GM21367 (cell line): Measurements from ENCODE around the gene CDK2.
"Not testable (repeated sequence)": the region's sequence is repeated elsewhere in the genome, so short reads cannot be mapped to it uniquely, and the experiment has no call there.

Source experiments
- ATAC-seq: cut with Tn5 transposase; IDR thresholded peaks from one replicate; pipeline ENCODE4 v1.9.1; 2021; ENCODE audit not compliant: unreplicated experiment

Gene CDK2

DNA sequence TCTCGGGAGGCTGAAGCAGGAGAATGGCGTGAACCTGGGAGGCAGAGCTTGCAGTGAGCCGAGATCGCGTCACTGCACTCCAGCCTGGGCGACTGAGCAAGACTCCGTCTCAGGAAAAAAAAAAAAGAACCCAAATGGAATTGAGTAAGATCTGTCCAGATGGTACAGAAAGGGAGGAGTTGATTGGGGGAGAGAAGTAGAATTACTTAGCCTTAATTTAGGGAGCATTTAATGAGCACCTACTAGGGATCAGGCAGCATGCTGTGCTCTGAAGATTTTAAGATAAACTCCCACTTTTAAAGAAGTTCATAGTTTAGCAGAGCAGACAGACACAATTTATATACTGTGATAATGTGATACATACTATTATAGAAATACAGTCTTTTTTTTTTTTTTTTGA lies 11.8 kb downstream of the CDK2 start:
- no peak for ATAC-seq

GRCh38 chr12:55979069-55979468 lies 12.4 kb downstream of the CDK2 start:
- no peak for ATAC-seq

DNA sequence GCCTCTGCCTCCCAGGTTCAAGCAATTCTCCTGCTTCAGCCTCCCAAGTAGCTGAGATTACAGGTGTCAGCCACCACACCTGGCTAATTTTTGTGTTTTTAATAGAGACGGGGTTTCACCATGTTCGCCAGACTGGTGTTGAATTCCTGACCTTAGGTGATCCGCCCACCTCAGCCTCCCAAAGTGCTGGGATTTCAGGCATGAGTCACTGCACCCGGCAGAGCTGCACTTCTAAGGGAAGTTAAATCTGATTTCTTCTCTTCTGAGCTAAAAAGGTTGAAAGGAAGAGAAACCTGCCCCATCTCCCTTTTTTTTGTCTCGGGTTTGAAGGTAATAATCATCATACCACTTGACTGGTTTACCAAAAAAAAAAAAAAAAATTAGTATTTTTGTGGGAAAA lies 15.3 kb downstream of the CDK2 start:
- ATAC-seq, result not testable (repeated sequence)

DNA sequence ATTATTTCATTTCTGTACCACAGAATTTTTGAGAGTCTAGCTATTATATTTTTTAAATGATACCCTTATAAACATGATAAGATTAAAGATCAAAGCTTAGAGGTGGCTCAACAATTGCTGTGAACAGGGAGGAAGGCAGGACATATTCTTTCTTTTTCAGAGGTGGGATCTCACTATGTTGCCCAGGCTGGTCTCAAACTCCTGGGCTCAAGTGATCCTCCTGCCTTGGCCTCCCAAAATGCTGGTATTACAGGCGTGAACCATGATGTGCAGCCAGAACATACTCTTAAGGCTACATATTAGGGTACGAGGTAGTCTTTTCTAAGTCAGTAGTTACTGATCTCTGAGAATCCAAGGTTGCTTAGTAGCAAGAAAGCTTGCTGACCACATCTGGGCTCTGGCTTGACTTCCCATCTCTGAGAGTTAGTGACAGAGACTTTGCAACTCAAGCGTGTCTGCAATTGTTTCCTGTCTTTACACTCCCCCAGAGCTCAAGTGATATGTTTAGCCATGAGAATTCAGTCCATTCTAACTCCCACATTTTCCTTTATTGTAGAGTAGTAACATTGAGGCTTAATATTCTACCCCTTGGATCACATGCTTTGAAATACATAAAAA lies 15.8 kb downstream of the CDK2 start:
- ATAC-seq, result peak; percentile 84

DNA sequence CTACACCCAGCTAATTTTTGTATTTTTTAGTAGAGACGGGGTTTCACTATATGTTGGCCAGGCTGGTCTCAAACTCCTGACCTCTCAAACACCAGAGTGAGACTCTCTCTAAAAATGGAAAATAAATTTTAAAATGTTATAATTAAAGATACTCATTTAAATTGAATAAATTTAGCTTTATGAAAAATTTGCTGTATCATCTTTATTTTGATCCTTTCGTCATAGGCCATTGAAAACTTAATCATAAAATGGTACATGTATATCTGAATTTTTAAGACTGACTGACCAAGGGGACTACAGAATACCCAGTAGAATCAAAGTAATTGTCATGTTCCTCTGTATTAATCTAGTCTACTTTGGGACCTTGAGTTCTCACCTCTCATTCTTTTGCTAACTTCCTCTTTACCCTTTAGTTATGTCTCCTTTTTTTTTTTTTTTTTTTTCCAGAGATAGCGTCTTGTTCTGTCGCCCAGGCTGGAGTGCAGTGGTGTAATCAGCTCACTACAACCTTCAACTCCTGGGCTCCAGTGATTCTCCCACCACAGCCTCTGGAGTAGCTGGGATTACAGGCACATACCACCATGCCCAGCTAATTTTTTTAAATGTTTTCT lies 16.7 kb downstream of the CDK2 start:
- no peak for ATAC-seq

- ATAC-seq, result no peak
Measured at GRCh38 chr12:55984861-55985260, 18.2 kb downstream of the CDK2 start.

DNA sequence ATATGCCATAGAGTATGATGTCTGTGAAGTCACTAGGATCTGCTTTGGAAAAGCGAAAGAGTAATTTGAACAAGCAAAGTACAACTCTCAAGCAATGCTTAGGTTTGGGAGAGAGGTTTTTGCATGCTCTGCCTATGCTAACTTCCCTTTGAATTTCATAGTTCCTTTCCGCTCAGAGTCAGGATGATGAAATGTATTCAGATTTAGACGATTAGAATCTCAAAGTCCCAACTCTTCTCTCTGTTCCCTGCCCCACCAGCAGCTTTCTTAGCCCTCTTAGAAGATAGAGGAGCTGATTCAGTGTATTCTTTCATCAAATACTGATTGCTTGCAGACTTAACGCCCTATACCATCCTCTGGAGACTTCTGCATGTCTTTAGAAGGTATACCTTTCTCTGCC lies 18.7 kb downstream of the CDK2 start:
- ATAC-seq, result no peak

- not testable (repeated sequence) for ATAC-seq
Measured at GRCh38 chr12:55985976-55986375, 19.3 kb downstream of the CDK2 start.

GRCh38 chr12:55991110-55991509 lies 24.5 kb downstream of the CDK2 start:
- ATAC-seq, result no peak

GRCh38 chr12:55993230-55993853 lies 26.7 kb downstream of the CDK2 start:
- ATAC-seq, result no peak

DNA sequence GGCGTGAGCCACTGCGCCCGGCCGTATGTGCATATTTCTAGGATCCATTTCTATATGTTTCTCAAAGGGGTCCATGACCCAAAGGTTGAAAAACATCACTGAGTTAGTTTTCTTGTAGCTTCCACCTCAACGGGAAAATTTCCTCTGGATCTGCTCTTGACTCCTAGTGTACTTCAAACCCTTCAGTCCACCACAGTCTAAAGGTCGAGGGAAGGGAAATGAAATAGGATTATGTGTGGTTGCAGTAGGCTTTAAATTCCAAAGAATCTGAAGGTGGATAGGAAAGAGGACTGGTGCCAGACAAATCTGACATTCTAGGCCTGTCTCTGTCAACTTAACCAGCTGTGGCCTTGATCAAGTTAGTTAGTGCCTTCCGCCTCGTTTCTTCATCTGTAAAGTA lies 28.7 kb downstream of the CDK2 start:
- ATAC-seq, result no peak

DNA sequence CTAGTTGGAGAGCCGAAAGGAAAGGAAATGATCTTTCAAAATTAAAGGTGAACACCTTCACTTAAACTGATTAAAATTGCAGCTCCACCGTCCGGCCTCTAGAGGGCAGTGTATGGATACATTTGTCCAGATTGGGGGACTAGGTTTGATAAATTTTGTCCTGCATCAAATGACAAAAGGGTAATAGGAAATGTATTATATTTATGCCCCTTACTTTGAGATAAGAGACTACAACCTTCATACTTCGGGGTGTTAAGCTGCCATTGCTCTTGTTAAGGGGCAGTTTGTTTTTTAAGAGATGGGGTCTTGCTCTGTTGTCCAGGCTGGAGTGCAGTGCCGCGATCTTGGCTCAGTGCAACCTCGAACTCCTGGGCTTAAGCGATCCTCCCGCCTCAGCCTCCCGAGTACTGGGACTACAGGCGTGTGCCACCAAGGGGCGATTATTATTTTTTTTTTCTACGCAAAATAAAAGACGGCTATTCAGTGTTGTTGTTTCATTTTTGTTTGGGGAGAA lies 29.6 kb downstream of the CDK2 start:
- ATAC-seq, result no peak

DNA sequence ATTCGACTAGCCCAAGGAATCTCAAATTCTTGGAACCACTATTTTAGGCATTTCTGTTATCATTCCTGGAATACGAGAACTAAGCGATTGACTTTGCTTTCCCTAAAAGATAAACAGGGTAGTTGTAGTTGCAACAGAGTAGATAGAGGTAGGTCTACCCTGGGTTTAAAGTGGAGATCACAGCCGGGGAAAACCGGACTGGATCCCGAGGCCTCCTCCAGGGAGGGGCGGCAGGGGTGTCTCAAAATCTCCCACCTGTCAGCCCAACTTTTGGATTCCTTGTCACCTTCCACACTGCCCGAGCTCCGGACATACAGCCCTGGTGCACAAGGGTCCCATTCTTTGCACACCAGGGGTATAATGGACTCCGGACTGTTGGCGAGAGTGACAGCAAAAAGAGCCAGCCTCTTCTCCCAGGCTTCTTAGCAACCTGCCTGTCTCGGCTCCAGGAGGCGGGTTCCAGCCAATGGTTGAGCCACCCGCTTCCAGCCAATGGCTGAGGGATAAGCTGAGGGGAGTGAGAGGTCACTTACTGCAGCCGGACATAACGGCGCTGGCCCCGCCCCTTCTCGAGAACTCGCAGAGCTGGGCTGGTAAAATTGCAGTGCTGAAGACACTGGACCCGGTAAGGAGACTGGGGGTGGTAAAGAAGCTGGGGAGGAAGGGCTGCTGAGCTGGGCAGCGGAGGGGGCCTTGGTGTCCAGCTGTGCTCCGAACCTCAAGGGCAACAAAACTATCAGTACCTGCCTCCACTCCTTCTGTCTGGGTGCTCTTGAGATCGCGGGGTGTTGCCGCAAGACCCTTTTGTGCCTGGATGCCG lies 30.3 kb downstream of the CDK2 start, which contains the start of gene SUOX:
TSS of gene SUOX (plus strand) at position 562 of the 820 bp plus-strand sequence. CDS start 4,946 bp downstream, outside the sequence.
- ATAC-seq, result peak; percentile 95

DNA sequence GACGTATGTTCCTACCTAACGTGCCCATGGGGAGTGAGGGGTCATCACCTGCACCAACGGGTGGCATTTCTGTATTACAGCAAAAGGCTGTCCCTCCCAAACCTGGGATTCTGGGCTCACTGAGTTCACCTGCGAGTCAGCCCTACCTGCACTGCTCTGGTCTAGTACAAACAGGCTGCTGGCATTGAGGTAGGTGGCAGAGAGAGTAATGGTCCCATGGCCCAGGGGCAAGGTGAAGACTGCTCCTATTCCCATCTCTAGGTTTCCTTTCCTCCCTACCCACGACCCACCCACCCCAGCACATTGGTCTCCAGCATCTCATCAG lies 30.9 kb downstream of the CDK2 start:
- no peak for ATAC-seq

DNA sequence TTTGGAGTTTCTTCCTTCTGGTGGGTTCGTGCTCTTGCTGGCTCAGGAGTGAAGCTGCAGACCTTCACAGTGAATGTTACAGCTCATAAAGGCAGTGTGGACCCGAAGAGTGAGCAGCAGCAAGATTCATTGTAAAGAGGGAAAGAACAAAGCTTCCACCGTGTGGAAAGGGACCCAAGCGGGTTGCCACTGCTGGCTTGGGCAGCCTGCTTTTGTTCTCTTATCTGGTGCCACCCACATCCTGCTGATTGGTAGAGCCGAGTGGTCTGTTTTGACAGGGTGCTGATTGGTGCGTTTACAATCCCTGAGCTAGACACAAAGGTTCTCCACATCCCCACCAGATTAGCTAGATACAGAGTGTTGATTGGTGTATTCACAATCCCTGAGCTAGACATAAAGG lies 32.9 kb downstream of the CDK2 start:
- ATAC-seq, result not testable (repeated sequence)

- ATAC-seq, result not testable (repeated sequence)
Measured at GRCh38 chr12:55999999-56000540, 33.4 kb downstream of the CDK2 start.

DNA sequence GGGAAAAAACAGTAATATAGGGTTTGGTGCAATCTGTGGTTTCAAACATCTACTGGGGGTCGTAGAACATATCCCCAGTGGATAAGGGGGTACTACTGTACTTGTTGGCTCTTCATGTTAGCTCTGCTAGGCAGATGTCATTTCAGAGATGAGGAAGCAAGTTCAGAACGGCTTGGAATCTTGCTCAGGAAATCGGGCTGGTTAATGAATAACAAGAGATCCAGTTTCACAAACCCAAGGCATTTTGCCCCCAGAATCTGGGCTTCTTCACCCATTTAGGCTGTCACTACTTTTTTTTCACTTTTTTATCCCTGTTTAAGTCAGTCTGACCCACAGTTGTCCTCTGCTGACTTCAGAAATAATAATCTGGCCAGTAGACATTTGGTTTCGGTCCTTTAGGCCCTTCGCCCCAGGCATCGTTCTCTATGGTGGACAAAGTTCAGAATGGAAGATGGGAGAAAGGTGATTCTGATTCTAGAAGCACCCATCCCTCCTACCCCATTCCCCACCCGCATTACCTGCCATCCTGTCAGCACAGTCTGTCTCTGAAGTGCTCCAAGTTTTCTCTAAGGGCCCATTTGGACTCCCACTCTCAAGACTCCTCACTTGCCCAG lies 35.0 kb downstream of the CDK2 start:
- no peak for ATAC-seq

GRCh38 chr12:56003376-56003775 lies 36.7 kb downstream of the CDK2 start:
- ATAC-seq, result not testable (repeated sequence)

GRCh38 chr12:56004211-56004610 lies 37.6 kb downstream of the CDK2 start:
- ATAC-seq, result no peak
